Right atrium auricular region (tissue), 2 donors: ENCODE data around the gene SUN2. TPM values are rescaled to one million over a fixed set of nuclear protein-coding genes. Genes with fewer than 3 reads are reported as not detected.

Experiments
- DNase-seq: peaks from one replicate; pipeline ENCODE4 v3.0.0-alpha.2; 2019; ENCODE audit warnings: low spot score
- H3K27ac ChIP-seq, 2 donors: fragments of 200-600 bp; sonication (generic); 1 replicate in 1 of 2; 2 replicates in 1 of 2; pipeline ENCODE4 v1.5.1; 2016 to 2019
- H3K27me3 ChIP-seq, 2 donors: fragments of 200-600 bp; sonication (generic); one replicate each; pipeline versions ENCODE4 v1.5.1 to v1.6.0; 2017 to 2019
- H3K36me3 ChIP-seq: fragments of 200-600 bp; sonication (generic); one replicate; pipeline ENCODE4 v1.5.1; 2016
- H3K4me1 ChIP-seq, 2 donors: fragments of 200-600 bp; sonication (generic); one replicate each; pipeline versions ENCODE4 v1.5.1 to v1.6.0; 2017 to 2019
- H3K4me3 ChIP-seq, 2 donors: fragments of 200-600 bp; sonication (generic); 1 replicate in 1 of 2; 2 replicates in 1 of 2; pipeline ENCODE4 v1.5.1; 2017 to 2019; ENCODE audit warnings: mild to moderate bottlenecking in 1 of 2, moderate library complexity in 1 of 2
- H3K9me3 ChIP-seq, 2 donors: fragments of 200-600 bp; sonication (generic); one replicate each; pipeline ENCODE4 v1.5.1; 2019
- total RNA-seq, 2 donors: library from RNA; depleted of rRNA; stranded (reverse); fragments of >200 nt; gene quantifications; one replicate each; pipeline ENCODE4 v1.1.0, GENCODE V29; 2016
- TF ChIP-seq, protein P1 (sequence below), 2 donors: fragments of 200-600 bp; sonication (generic); IDR thresholded peaks; one replicate each; pipeline ENCODE4 v1.5.1; 2019; ENCODE audit warnings: antibody characterized with exemption in 2 of 2

SUN2 gene
- total RNA-seq, 2 donors from 2014 or later: 155 to 252 TPM

DNA sequence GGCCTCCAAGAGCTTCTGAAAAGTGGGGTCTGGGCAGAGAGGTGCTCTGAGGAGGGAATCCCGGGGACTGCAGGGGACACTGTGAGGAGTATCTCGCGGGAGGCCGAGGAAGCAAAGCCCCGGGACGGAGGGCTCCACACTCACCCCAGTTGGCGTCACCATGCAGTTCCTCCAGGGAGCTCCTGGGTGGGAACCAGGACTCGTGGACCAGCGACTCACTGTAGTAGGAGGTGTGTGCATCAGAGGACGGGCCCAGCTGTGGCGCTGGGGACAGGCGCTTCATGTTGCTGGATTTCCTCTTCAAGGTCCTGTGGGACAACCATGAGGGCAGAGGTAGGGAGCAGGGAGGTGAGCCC lies 4.8 kb downstream of the SUN2 start:
- peaks cover 0 to 35% of the 10 kb centered on the region in 2 donors for H3K4me1 ChIP-seq
- peaks cover 66% of the 10 kb centered on the region for H3K36me3 ChIP-seq
- no peak overlapping the region for H3K4me3 ChIP-seq
- no peak overlapping the region for H3K27ac ChIP-seq
- no peaks in the 10 kb centered on the region for H3K9me3 ChIP-seq
- TF ChIP-seq, protein P1, sequence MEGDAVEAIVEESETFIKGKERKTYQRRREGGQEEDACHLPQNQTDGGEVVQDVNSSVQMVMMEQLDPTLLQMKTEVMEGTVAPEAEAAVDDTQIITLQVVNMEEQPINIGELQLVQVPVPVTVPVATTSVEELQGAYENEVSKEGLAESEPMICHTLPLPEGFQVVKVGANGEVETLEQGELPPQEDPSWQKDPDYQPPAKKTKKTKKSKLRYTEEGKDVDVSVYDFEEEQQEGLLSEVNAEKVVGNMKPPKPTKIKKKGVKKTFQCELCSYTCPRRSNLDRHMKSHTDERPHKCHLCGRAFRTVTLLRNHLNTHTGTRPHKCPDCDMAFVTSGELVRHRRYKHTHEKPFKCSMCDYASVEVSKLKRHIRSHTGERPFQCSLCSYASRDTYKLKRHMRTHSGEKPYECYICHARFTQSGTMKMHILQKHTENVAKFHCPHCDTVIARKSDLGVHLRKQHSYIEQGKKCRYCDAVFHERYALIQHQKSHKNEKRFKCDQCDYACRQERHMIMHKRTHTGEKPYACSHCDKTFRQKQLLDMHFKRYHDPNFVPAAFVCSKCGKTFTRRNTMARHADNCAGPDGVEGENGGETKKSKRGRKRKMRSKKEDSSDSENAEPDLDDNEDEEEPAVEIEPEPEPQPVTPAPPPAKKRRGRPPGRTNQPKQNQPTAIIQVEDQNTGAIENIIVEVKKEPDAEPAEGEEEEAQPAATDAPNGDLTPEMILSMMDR (IDR thresholded peaks at IDR 0.05): no peak
- DNase-seq: no peak
- H3K27me3 ChIP-seq: no peaks in the 10 kb centered on the region

DNA sequence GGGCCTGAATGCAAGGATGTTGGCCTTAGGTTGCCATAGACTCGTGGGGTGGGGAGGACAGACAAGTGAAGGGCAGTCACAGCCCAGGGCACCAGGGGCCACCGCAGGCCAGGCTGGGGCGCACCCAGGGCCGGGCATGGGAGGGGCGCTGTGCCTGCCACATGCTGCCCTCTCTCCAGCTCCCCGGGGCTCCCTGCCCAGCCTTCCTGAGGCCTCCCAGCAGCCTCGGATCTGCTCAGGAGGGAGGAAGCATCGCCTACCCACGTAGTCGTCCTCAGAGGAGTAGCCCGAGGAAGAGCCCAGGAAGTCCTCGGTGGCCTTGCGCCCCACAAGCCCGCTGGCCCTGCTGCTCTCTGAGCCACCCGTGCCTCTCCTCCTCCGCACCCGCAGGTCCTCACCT lies 5.2 kb downstream of the SUN2 start:
- Histone ChIP-seq H3K27ac (no peak overlapping the region), H3K4me1 (peaks cover 0 to 35% of the 10 kb centered on the region in 2 donors), H3K9me3 (no peaks in the 10 kb centered on the region), H3K4me3 (no peak overlapping the region), H3K27me3 (no peaks in the 10 kb centered on the region), H3K36me3 (peaks cover 70% of the 10 kb centered on the region)
- TF ChIP-seq, protein P1 (IDR thresholded peaks at IDR 0.05): no peak
- no peak for DNase-seq

DNA sequence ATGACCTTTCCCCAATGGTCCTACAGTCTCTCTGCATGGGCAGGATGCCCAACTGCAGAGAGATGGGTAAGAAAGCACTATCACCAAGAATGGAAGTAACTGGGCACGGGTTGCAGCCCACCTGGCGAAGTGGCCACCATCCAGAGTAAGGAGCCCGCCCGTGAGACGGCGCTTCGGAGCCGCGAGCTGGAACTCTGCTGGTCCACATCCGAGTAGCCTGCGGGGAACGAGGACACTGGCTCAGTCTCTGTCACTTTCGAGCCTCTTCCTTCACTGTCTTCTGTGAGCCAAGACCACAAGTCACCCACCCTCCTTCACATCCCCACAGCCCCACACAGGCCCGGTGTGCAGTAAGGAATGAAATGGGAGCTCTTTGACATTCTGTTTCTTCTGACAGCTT lies 5.7 kb downstream of the SUN2 start:
- H3K9me3 ChIP-seq: no peaks in the 10 kb centered on the region
- no peak for DNase-seq
- H3K4me1 ChIP-seq: peaks cover 0 to 34% of the 10 kb centered on the region in 2 donors
- no peak overlapping the region for H3K27ac ChIP-seq
- H3K36me3 ChIP-seq: peaks cover 75% of the 10 kb centered on the region
- H3K27me3 ChIP-seq: no peaks in the 10 kb centered on the region
- H3K4me3 ChIP-seq: no peak overlapping the region
- TF ChIP-seq, protein P1 (IDR thresholded peaks at IDR 0.05): no peak

DNA sequence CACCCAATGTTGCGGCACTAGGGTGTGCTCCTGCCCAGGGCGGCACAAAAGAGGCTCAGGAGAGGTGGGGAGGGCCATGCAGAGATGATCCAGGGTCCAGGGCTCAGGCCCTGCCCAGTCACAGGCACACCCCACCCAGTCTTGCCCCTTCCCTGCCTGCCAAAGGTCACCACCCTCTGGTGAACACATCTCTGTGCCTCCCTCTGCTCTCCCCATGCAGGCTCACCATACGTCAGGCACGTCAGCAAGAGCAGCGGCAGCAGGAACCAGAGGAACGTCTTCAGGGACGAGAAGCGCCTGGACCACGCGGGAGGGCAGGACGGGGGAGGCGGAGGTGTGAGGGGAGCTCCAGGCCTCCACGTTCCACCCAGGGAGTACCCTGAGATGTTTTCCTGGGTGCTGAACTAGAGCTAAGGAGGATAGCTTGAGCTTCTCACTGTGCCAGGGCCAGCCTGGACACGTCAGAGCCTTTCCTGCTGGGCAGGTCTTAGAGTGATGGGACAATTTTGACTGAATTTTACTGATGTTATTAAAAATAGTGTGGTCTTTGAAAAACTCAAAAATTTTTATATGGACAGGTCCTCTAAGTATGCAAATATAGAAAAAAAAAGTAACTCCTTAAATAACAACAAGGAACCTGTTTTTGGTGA lies 7.2 kb downstream of the SUN2 start:
- Histone ChIP-seq H3K27me3 (no peaks in the 10 kb centered on the region), H3K36me3 (peaks cover 90% of the 10 kb centered on the region), H3K9me3 (no peaks in the 10 kb centered on the region), H3K4me1 (peaks cover 0 to 19% of the 10 kb centered on the region in 2 donors), H3K27ac (no peak overlapping the region), H3K4me3 (no peak overlapping the region)
- TF ChIP-seq, protein P1 (IDR thresholded peaks at IDR 0.05): no peak
- DNase-seq: no peak

DNA sequence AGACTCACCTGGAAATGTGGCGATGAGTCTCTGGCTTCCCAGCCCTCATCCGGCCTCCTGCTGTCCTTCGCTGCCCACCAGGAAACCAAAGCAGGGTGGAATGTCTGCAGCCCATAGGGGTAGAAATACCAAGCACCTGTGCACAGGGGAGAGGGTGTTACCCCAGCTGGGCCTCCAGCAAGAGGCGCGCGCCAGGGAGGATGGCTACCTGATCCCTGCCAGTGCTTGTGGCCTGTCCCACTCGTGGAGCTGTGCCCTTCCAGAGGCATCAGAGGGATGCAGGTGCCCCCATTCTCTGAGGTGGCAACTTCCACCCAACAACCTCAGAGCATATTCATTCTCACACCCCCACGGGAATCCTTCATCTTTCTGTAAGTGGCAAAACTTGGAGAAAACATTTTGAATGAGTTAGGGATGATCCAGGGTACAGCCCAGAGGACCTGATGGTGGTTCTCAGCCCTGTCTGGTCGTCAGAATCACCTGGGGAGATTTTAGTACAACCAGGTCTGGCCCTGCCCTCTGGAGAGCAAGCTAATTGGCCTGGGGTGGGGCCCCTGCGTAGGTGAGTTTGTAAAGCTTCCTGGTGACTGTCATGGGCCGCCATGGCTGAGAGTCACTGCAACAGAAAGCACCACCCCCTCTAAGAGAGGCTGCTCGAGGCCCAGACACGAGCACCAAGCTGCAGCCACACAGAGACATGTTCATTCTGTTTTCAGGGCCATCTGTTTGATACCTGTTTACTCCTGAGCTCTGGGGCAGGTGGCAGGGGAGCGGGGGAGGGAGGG lies 9.9 kb downstream of the SUN2 start:
- H3K27me3 ChIP-seq: no peaks in the 10 kb centered on the region
- H3K9me3 ChIP-seq: no peaks in the 10 kb centered on the region
- TF ChIP-seq, protein P1 (IDR thresholded peaks at IDR 0.05): no peak
- no peak overlapping the region for H3K4me3 ChIP-seq
- no peak for DNase-seq
- H3K36me3 ChIP-seq: peaks cover 99% of the 10 kb centered on the region
- no peak overlapping the region for H3K27ac ChIP-seq
- no peaks in the 10 kb centered on the region for H3K4me1 ChIP-seq
